NCI-H146 (cell line): ENCODE measurements around the gene PRELP.
A peak's percentile ranks its signal among the peaks of the same experiment; 100 is the strongest.
"Not testable (repeated sequence)": the region's sequence is repeated elsewhere in the genome, so short reads cannot be mapped to it uniquely, and the experiment has no call there.

Experiments used
- DNase-seq: peaks from one replicate; lab custom pipeline; 2025; lab: John Stamatoyannopoulos, UW

PRELP gene

DNA sequence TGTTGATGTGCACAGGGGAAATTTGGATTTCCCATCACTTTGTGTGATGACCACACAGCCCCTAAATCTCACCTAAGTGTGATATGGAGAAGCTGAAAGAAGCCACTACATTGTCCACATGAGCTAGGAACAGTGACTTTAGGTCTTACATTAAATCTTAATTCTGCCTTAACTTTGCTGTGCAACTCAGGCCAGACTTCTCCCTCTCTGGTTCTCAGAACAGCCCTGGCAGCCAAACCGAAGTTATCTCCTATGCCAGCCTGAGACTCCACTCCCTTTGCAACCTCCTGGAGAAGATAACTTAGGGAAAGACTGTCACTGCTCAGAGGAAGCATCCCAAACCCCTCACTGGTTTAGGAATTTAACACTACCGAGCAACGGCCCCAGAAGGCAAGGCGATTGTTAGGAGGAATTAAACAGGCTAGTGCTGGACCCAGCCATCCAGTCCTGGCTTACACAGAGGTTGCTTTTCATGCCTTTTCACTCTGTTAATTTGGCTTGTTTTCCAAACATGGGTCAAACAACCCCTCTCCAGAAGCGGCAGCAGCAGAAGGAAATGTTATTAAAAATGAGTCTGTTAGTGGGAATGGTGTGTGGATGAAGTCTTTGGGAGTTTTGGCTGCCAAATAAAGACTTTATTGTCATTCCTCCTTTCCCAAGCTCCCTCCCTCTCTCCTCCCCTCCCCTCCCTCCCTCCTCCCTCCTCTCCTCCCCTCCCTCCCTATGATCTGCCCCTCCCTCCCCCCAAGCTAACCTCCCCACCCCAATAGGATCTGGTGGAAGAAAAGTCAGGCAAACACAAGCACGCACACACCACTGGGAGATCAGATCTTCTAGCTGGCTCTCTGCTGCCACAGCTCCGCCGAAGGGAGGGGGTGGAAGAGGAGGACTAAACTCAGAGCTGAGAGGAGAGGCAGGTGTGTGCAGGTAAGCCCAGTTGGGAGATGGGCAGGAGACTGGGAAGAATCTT is at the start of gene PRELP:
Gene PRELP (plus strand): TSS at position 795 of the 970 bp plus-strand sequence. CDS start 7,379 bp downstream, outside the sequence.
- peak; percentile 78 for DNase-seq

DNA sequence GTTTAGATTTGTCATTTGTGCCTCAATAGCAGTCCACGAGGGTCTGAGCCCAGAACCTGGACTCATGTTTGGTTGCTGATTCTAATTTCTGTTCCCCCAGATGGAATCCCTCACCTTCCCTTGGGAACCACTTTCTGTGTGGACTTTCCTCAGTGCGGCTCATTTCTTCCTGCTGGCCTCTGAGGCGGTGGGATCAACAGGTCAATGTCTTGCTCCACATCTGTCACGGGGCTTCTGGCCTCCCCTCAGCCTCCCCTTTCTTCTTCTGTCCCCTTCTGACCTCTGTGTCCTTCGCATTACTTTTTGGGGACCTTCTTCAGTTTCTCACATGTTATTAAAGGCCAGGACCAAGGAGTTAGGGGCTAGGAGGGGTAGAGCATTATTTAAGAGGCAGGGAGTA is 49.2 kb upstream of the PRELP start:
- no peak for DNase-seq

DNA sequence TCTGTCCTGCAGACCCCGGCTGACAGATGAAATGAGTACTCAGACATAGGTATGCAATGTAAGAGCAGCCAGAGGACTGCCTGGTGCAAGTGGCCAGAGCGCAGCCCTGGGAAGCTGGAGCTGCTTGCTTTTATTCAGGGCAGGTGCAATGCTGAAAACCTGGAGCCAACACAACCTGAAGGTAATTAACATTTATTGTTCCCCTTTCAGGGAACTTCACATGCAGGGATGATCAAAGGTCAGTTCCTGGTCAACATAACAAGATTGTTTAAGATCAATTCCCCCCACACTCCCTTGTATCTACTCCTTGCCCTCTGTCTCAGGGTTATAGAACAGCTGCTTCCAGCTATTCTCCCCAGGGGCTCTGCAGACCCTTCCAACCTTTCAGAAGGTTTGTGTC is 48.7 kb upstream of the PRELP start:
- peak; percentile 80 for DNase-seq

DNA sequence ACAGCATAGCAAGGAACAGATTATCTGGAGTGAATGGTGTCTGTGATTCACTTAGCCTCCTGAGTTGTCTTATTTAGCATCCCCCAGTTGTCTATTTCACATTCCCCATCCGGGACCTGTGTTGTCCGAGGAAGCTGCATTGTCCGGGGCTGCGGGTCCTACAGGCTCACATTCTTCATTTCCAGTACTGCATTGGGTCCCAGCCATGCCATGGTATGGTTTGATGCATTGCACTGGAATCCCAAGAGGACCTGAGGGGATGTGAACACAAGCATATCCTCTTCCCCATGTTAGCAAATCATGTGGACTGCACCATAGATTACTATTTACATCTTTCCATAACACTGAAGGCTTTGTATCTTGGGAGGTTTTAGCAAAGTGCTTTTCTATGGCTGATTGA is 48.2 kb upstream of the PRELP start:
- no peak for DNase-seq

DNA sequence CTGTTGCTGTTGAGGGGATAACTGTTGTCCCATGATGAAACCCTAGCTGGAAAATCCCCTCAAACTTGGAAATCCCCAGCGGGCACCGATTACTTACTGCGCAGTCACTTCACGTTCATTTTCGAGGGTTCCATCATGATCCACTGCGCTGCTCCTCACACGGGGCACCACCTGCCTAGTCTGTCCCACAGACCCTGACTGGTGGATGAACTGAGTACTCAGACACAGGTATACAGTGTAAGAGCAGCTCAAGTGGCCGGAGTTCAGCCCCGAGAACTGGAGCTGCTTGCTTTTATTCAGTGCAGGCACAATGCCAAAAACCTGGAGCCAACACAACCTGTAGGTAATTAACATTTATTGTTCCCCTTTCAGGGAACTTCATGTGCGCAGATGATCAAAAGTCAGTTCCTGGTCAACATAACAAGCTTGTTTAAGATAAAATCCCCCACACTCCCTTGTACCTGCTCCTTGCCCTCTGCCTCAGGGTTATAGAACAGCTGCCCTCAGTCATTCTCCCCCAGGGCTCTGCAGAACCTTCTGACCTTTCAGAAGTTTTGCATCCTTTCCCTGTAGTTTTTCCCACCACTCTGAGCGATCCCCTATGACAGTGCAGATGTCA is 46.5 kb upstream of the PRELP start:
- peak; percentile 62 for DNase-seq

DNA sequence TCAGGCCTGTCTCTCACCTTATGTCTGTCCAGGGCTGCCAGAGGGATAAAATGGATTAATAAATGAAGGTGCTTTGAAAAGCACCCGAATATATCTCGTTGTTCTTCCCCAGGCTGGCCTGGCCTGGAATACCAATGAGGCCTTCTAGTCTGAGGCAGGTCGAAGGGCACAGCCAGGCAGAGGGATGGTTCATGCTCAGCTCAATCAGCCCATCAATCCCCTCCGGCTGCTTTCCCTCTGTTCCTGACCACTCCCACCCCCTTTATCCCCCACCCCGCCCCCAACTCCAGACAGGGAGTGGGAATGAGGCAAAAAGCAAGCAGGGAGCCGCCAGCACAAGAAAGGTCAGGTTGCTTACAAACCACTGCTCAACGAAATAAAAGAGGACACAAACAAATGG is 40.0 kb upstream of the PRELP start:
- no peak for DNase-seq

DNA sequence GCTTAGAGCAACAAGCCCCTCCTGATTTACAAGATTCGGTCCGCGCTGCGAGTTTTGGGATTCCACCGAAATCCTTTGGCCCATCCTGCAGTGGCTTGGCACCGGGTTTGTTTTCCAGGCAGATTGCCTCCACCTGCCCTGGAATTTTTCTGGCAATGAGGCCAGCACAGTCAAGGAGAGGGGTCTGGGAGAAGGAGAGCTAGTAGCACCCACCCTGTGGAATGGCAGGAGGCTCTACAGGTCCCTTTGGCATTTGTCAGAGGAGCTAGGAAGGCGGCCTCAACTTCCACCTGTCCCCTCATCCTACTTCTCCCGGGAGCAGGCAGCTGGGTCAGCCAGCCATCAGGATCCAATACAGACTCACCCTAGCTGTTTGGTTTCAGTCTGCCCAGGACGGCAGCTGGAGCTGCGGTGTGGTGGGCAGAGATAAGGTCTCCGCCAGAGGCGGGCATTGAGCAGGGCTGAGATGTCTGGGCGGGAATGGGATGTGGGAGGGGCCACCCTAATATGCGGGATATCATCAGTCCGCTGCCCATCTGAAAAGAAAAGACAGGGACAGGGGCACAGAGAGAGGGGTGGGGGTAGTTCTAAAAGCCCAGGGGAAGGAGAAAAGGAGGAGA is 37.8 kb upstream of the PRELP start:
- DNase-seq, result no peak

DNA sequence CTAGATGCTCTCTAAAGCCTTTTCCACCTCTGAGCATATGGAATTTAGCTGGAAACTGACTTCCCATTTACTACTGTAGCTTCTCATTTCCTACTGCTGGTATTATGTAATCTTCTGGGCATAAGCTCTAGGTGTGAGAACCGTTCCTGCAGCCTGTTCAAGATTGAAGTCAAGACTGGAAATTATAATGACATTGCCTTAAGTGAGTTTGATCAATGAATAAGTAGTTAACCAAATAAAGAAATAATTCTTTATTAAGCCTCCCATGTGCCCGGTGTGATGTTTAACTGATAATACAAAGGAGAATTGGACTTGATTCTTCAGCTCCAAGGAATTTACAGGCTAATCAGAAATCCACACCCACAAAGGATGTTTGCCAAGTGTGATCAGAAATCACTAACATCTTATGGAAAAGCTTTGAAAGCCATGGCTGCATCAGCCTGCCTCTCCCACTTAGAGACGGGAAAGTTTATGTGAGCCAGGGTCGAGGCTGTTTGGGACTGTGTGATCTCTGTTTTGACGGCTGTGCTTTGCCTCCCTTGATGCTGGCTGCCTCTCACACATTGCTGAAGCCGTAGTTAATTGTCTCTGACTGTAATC is 36.4 kb upstream of the PRELP start:
- no peak for DNase-seq

DNA sequence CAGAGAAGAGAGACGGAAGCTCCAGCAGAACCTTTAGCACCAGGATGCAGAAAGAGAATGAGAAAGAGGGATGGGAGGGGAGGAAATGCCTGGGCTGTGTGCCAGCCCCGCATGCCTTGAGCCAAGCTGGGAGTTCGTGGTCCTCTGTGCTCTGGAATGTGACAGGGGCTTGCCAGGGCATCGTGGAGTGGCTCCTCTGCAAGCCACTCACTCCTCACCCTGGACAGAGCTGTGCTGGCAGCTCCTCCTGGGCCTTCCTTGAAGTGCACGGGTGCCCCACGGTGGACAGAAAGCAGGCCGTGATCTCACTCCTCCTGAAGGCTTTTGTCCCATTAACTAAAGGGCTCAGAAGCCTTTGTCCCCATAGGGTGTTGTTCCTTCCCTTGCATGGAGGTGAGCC is 34.8 kb upstream of the PRELP start:
- peak; percentile 51 for DNase-seq

DNA sequence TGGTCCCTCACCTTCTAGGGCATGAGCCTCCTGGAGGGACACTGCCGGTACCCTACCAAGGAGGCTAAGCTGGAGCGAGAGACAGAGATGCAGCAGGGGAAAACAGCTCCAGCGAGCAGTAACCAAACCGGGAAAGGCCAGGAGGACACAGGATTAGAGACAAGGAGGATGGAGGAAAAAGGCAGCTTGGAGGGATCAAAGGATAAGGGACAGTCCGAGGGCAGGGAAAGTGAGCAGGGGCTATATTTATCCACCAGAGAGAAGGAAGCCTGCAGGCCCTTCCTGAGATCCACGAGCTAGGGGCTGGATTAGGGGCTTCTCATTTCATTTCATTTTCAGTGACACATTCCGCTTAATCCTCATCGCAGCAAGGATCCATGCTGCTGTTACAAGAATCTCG is 33.8 kb upstream of the PRELP start:
- no peak for DNase-seq

DNA sequence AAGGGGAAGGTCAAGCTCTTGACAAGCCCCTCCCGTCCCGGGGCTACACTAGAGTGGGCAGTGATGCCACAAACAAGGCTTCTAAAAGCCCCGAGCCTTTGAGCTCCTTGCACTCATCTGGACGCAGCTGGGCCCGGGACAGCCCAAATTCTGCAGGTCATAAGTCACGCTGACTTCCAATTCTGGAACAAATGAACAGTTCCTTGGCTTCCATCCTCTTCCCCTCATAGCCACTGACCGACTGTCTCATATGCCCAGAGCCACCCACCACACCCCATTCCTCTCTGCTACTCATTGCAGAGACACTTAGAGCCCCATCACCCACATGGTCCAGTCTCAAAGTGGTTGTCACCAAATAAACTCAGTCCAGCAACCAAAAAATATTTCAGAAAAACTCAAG is 32.8 kb upstream of the PRELP start:
- DNase-seq, result no peak

DNA sequence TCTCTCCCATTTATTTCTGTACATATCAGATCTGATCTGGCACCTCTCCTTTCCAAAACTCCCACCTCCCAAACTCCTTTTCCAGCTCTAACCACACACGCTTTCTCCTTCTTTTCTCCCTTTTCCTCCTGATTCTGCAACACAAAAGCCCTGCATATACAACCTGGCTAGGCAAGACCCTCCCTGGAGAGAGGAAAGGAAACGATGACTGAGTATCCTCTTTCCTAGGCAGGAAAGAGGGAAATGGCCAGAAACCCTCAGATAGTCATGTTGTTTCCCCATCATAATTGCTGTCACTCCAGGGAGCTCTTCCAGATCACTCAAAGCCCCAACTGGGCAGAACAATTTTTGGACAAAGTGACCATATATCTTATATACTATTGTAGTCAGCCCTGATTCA is 32.3 kb upstream of the PRELP start:
- DNase-seq, result no peak

DNA sequence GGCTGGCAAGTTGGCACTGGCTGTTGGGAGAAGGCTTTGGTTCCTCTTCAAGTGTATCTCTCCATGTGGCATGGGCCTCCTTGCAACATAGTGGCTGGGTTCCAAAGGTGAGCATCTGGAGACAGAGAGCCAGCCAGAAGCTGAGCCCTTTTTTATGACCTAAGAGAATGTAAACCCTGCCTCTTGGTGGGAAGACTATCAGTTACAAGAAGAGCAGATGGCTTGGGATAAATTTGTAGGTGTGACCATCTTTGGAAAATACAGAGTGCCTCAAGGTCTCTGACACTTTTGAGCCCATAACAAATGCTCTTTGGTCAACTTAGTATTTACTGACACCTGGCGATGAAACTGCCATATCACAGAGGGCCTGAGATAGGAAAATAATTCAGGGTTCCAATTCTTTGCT is 31.4 kb upstream of the PRELP start:
- no peak for DNase-seq

DNA sequence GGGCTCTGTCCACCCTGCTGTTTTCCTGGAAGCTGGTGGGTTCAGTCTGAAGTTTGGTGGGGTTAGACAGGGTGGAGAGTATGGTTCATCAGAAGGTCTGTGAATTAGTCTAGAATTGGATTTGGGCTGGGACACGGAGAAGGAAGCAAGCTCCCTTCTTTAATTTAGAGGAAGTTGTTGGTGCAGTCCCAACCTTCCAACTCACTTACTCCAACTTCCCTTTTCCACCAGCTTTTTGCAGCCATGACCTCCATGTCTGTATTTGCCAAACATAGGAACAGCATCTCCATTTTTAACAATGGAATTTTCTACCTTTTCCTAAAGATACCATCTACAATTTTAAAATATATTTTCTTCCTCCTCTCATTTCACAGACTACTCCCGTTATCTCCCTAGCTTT is 28.5 kb upstream of the PRELP start:
- DNase-seq, result no peak

DNA sequence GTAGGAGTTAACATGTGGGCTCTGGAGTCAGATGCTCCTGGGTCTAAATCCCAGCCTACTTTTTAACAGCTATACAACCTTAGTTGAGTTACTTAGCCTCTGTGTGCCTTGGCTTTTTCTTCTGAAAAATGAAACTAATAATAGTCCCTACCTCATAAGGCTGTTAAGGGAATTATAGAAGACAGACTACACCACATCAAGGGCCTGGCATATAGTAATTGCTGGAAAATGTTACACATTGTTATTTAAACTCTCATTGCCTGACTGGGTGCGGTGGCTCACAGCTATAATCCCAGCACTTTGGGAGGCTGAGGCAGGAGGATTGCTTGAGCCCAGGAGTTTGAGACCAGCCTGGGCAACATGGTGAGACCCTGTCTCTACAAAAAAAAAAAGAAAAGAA is 28.0 kb upstream of the PRELP start:
- not testable (repeated sequence) for DNase-seq

DNA sequence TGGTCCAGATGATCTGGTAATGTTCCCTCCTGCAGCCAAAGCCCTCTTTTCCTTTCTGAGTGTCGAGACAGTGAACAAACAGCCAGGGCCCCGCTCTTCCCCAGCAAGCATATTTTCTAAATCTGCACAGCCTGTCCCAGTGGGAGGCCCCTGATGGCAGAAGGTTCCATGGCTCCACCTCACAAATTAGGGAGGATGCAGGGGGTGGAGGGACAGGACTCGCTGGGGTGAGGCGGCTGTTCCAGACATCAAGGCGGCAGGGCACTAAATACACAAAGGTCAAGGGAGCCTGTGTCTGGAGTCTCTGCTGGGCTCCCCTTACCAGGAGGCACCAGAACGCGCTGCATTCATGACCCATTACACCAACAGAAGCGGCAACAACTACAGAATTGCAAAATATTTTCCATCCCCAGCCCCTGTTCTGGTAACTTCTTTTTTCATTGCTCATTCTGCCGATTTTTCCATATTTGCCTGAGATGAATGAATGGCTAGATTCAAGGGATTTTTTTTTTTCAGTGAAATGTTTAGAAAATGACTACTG is 27.0 kb upstream of the PRELP start:
- DNase-seq, result peak; percentile 80

DNA sequence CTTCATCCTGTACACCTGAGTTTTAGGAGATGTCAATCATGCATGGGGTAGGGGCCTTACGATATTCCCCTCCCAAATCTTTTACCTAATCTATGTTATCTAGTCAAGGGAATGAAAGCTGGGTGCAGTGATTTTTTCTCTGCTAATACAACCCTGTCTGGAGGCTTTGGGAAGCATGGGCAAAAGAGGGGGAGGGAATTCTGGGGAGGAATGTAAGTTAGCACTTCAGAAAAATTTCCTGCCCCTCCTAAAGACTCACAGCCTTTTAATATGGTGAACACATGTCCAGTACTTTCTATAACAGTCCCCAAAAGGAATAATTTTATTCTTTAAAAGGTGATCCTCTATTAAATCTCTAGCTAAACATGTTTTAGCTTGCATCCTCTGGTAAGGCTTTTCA is 25.6 kb upstream of the PRELP start:
- DNase-seq, result no peak

DNA sequence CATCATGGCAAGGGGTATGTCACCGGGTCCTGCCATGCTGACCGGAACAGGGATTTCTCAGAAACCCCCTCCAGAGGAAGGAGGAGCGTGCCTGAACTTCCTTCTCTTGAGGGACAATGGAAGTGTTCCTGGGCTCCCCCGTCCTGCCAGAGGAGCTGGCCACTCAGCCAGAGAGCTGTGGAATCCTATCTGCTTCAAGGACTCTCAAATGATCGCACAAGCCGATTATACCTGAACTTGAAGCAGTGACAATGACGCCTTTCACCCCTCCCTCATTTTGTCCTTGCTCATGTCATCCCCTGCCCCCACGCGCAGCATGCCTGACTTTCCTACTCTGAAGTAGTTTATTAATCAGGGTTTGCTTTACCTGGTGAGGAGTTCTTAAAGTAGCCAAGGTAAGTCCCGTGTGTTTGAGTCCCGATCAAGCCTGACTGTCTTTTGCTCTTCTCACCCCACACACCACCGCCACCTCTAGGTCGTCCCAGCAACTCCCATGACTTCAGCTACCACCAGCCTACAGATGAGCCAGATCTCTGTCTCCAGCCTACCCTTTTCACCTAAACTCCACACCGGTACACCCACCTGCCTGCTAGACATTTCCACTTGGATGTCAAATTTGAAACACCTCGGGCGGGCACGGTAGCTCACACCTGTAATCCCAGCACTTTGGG is 25.0 kb upstream of the PRELP start:
- no peak for DNase-seq

DNA sequence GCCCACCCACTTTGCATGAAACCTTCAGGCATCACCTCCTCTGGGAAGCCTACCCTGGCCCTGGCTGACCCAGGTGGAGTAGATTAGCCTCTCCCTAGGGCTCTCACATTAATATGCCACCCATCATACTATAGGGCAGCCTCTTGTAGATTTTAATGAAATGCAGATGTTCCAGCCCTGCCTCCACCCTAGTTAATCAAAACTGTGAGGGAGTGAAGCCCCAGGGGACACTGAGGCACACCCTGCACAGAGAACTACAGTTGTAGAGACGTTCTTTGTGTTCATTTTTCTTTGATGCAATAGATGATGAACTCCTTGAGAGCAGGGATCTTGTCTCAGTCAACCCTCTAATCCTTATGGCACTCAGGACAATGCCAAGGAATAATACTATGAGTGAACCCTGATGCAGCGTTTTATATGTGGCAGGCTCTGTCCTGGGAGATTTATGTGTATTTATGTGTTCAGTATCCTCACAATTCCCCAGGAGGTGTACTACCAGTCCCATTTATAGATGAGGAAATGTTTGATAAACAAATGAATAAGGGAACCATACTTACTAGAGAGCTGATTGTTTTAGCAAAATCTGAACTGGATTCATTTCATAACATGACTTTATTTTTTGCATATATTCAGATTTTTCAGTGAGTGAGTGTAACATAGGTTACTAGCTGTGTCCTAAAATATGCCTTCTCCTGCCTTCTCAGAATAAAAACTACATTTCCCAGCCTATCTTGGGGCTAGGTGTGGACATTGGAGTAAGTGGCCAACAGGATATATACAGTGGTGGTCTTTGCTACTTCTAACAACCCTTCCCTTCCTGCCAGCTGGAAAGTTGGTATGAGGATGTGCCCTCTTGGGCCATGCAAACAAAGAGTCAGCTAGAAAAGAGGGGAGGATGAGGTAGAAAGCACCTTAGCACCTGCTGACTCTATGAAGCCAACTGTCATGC is 23.5 kb upstream of the PRELP start:
- no peak for DNase-seq

DNA sequence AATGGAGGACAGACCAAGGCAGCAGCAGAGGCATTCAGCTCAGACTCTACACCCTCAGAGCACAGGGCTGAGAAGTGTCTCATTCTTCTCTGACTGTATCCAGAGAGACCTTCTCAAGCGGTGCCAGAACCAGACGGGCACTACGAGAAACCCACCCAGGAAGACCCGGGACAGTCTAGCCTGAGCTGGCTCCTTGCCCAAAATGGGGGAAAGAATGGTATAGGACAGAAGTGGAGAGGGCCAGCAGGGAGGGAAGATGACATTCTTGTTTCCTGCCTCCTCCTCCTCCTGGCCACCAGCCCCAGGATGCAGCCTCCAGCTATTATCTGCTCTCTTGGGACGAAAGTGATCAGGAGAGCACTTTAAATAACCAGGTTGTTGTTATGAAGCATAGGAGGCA is 22.6 kb upstream of the PRELP start:
- no peak for DNase-seq

DNA sequence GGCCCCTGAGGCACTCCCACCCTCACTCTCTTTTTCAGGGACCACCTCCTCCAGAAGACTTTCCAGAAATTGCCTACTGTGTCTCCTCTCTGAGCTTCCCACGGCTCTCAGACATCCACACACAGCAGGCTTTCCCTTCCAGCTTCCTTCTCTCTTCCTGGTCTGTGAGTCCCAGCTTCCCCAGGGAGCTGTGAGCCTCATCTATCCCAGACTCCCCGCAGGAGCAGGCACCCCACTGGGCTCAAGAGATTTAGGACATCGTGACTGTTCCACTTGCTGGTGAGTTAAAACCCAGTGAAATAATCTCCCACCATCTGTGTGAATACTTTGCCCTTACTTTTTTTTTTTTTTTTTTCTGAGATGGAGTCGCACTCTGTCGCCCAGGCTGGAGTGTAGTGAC is 22.0 kb upstream of the PRELP start:
- DNase-seq, result peak; percentile 17
